ENCODE measurements around the gene PLCB1.

- TF ChIP-seq, protein P1, sequence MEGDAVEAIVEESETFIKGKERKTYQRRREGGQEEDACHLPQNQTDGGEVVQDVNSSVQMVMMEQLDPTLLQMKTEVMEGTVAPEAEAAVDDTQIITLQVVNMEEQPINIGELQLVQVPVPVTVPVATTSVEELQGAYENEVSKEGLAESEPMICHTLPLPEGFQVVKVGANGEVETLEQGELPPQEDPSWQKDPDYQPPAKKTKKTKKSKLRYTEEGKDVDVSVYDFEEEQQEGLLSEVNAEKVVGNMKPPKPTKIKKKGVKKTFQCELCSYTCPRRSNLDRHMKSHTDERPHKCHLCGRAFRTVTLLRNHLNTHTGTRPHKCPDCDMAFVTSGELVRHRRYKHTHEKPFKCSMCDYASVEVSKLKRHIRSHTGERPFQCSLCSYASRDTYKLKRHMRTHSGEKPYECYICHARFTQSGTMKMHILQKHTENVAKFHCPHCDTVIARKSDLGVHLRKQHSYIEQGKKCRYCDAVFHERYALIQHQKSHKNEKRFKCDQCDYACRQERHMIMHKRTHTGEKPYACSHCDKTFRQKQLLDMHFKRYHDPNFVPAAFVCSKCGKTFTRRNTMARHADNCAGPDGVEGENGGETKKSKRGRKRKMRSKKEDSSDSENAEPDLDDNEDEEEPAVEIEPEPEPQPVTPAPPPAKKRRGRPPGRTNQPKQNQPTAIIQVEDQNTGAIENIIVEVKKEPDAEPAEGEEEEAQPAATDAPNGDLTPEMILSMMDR (IDR thresholded peaks at IDR 0.05): no peak
- no peak for TF ChIP-seq POLR2A (IDR thresholded peaks at IDR 0.05)
These were observed 702.8 kb downstream of the PLCB1 start for GRCh38 chr20:8834851-8835250.

All from uterus (tissue), 2 donors.